Measurements from ENCODE around the gene CISD3. TPM values are rescaled to one million over a fixed set of nuclear protein-coding genes. Genes with fewer than 3 reads are reported as not detected.

The CISD3 gene
- total RNA-seq, 2 experiments from 2014 or later, result 4.7 to 5.7 TPM

- Histone ChIP-seq H3K4me3 (ENCODE audit: low read length) (no peak overlapping the region), H3K9me3 (ENCODE audit: control insufficient read depth in 1 of 2, insufficient read depth in 1 of 2, low read length in 2 of 2) (no peaks in the 10 kb centered on the region), H3K27me3 (ENCODE audit: control insufficient read depth in 1 of 2, insufficient read depth in 2 of 2, low read length in 2 of 2) (peaks cover 16 to 20% of the 10 kb centered on the region in 2 experiments), H3K27ac (ENCODE audit: low read depth in 1 of 2, low read length in 2 of 2) (no peak overlapping the region), H3K4me1 (ENCODE audit: insufficient read depth, low read length) (peaks cover 6% of the 10 kb centered on the region), H3K36me3 (ENCODE audit: insufficient read depth, low read length) (no peaks in the 10 kb centered on the region)
- ChIA-PET CTCF (no interaction called here), POLR2A (no interaction called here)
- DNase-seq (no peak), ATAC-seq (ENCODE audit: poor library complexity) (no peak)
- Mint-ChIP-seq H3K4me3 (no peak overlapping the region), H3K27ac (no peak overlapping the region), H3K27me3 (peaks cover 29% of the 10 kb centered on the region), H3K4me1 (ENCODE audit: low read depth) (peaks cover 12% of the 10 kb centered on the region), H3K36me3 (ENCODE audit: low read depth) (no peaks in the 10 kb centered on the region), H3K9me3 (no peaks in the 10 kb centered on the region)
- intact Hi-C loops (cut with DNase I, micrococcal nuclease), result no loop called here
- no peak for TF ChIP-seq CTCF (IDR thresholded peaks at IDR 0.05)
Observed at GRCh38 chr17:38741921-38742410, 11.8 kb downstream of the CISD3 start.

- ChIA-PET POLR2A (no interaction called here), CTCF (no interaction called here)
- Mint-ChIP-seq H3K36me3 (ENCODE audit: low read depth) (no peaks in the 10 kb centered on the region), H3K4me3 (no peak overlapping the region), H3K4me1 (ENCODE audit: low read depth) (peaks cover 12% of the 10 kb centered on the region), H3K27ac (no peak overlapping the region), H3K9me3 (no peaks in the 10 kb centered on the region), H3K27me3 (peaks cover 30% of the 10 kb centered on the region)
- no peak for TF ChIP-seq CTCF (IDR thresholded peaks at IDR 0.05)
- no peaks in the 10 kb centered on the region for H3K9me3 ChIP-seq (ENCODE audit: control insufficient read depth in 1 of 2, insufficient read depth in 1 of 2, low read length in 2 of 2)
- H3K27me3 ChIP-seq (ENCODE audit: control insufficient read depth in 1 of 2, insufficient read depth in 2 of 2, low read length in 2 of 2), result peaks cover 22 to 26% of the 10 kb centered on the region in 2 experiments
- H3K4me3 ChIP-seq (ENCODE audit: low read length), result no peak overlapping the region
- ATAC-seq (ENCODE audit: poor library complexity) (peak; percentile 32), DNase-seq (peak in 1 of 14 experiments; percentile 38)
- intact Hi-C loops (cut with DNase I, micrococcal nuclease), result no loop called here
- H3K4me1 ChIP-seq (ENCODE audit: insufficient read depth, low read length), result peaks cover 13% of the 10 kb centered on the region
- no peaks in the 10 kb centered on the region for H3K36me3 ChIP-seq (ENCODE audit: insufficient read depth, low read length)
- H3K27ac ChIP-seq (ENCODE audit: low read depth in 1 of 2, low read length in 2 of 2), result no peak overlapping the region
Observed at GRCh38 chr17:38742411-38743308, 12.5 kb downstream of the CISD3 start.

- intact Hi-C loops (cut with DNase I, micrococcal nuclease), result no loop called here
- POLR2A ChIA-PET, result no interaction called here
- Histone ChIP-seq H3K36me3 (ENCODE audit: insufficient read depth, low read length) (no peaks in the 10 kb centered on the region), H3K4me3 (ENCODE audit: low read length) (no peak overlapping the region), H3K27me3 (ENCODE audit: control insufficient read depth in 1 of 2, insufficient read depth in 2 of 2, low read length in 2 of 2) (peaks cover 28 to 33% of the 10 kb centered on the region in 2 experiments), H3K4me1 (ENCODE audit: insufficient read depth, low read length) (peaks cover 22% of the 10 kb centered on the region), H3K27ac (ENCODE audit: low read depth in 1 of 2, low read length in 2 of 2) (no peak overlapping the region), H3K9me3 (ENCODE audit: control insufficient read depth in 1 of 2, insufficient read depth in 1 of 2, low read length in 2 of 2) (peaks cover 0 to under 1% of the 10 kb centered on the region in 2 experiments)
- no peak for ATAC-seq (ENCODE audit: poor library complexity)
- Mint-ChIP-seq H3K9me3 (no peaks in the 10 kb centered on the region), H3K27me3 (peaks cover 30% of the 10 kb centered on the region), H3K4me1 (ENCODE audit: low read depth) (peaks cover 12% of the 10 kb centered on the region), H3K36me3 (ENCODE audit: low read depth) (no peaks in the 10 kb centered on the region), H3K4me3 (no peak overlapping the region), H3K27ac (no peak overlapping the region)
- CTCF ChIA-PET, result no interaction called here
- no peak for DNase-seq
- no peak for TF ChIP-seq CTCF (IDR thresholded peaks at IDR 0.05)
Observed at GRCh38 chr17:38743556-38744171, 13.5 kb downstream of the CISD3 start.

Measured in CD4-positive, alpha-beta T cell (primary cell).